Naive thymus-derived CD4-positive, alpha-beta T cell (primary cell): ENCODE results near the gene NDOR1. TPM values are rescaled to one million over a fixed set of nuclear protein-coding genes. Genes with fewer than 3 reads are reported as not detected.
A peak's percentile ranks its signal among the peaks of the same experiment; 100 is the strongest.

Source experiments
- ATAC-seq: fragments of 150-1000 bp; cut with Tn5 transposase; 2 replicates; pipeline ENCODE4 v1.10.0; 2021; ENCODE audit warnings: mild to moderate bottlenecking, moderate library complexity
- CTCF ChIA-PET: fragments of 350-600 bp; sonication (Branson Sonifier 250); formaldehyde crosslinking; loops from one replicate; lab custom pipeline; 2021; ENCODE audit warnings: antibody characterized with exemption; lab: Charles Lee
- POLR2A ChIA-PET: fragments of 350-600 bp; sonication (Branson Sonifier 250); formaldehyde crosslinking; loops from one replicate; lab custom pipeline; 2021; ENCODE audit warnings: antibody characterized with exemption, inconsistent platforms; lab: Charles Lee
- DNase-seq, 9 donors: peaks; one replicate each; pipeline versions ENCODE4 v3.0.0 to v3.0.0-alpha.2; 2020 to 2022; ENCODE audit warnings: mixed read lengths in 1 of 9
- H3K27ac ChIP-seq: one replicate; pipeline ENCODE4 v1.7.0; 2013; ENCODE audit warnings: mild to moderate bottlenecking, low read depth, low read length, moderate library complexity
- H3K27me3 ChIP-seq, 2 donors: one replicate each; pipeline ENCODE4 v1.7.0; 2013; ENCODE audit warnings: low read length in 2 of 2, mild to moderate bottlenecking in 2 of 2, moderate library complexity in 2 of 2; ENCODE audit not compliant: control insufficient read depth in 2 of 2, insufficient read depth in 2 of 2
- H3K36me3 ChIP-seq, 3 experiments: 1 replicate in 2 of 3; 2 replicates in 1 of 3; pipeline ENCODE4 v1.7.0; 2013; ENCODE audit warnings: low read length in 3 of 3, mild to moderate bottlenecking in 3 of 3, moderate library complexity in 1 of 3; ENCODE audit not compliant: insufficient read depth in 3 of 3, control insufficient read depth in 2 of 3
- H3K4me1 ChIP-seq, 2 donors: one replicate each; pipeline ENCODE4 v1.7.0; 2013; ENCODE audit warnings: low read length in 2 of 2, mild to moderate bottlenecking in 2 of 2, moderate library complexity in 1 of 2; ENCODE audit not compliant: control insufficient read depth in 2 of 2, insufficient read depth in 2 of 2
- H3K4me3 ChIP-seq: 2 replicates; pipeline ENCODE4 v1.7.0; 2013; ENCODE audit warnings: mild to moderate bottlenecking, low read length
- H3K9me3 ChIP-seq, 3 experiments: 1 replicate in 2 of 3; 2 replicates in 1 of 3; pipeline ENCODE4 v1.7.0; 2013; ENCODE audit warnings: low read length in 3 of 3; ENCODE audit not compliant: control insufficient read depth in 2 of 3
- H3K27ac Mint-ChIP-seq, 9 donors: one replicate each; pipeline ENCODE4 v1.8.0; 2020 to 2022; ENCODE audit warnings: mixed read lengths in 9 of 9, mild to moderate bottlenecking in 8 of 9, moderate library complexity in 5 of 9, inconsistent platforms in 2 of 9
- H3K27me3 Mint-ChIP-seq, 5 donors: one replicate each; pipeline ENCODE4 v1.8.0; 2021 to 2022; ENCODE audit warnings: mixed read lengths in 5 of 5, mild to moderate bottlenecking in 1 of 5
- H3K36me3 Mint-ChIP-seq, 5 donors: one replicate each; pipeline ENCODE4 v1.8.0; 2020 to 2022; ENCODE audit warnings: mixed read lengths in 5 of 5, mild to moderate bottlenecking in 3 of 5, inconsistent platforms in 1 of 5
- H3K4me1 Mint-ChIP-seq, 7 donors: one replicate each; pipeline ENCODE4 v1.8.0; 2020 to 2022; ENCODE audit warnings: mixed read lengths in 7 of 7, mild to moderate bottlenecking in 3 of 7, inconsistent platforms in 1 of 7
- H3K4me3 Mint-ChIP-seq, 10 donors: one replicate each; pipeline ENCODE4 v1.8.0; 2020 to 2022; ENCODE audit warnings: mild to moderate bottlenecking in 10 of 10, mixed read lengths in 10 of 10, moderate library complexity in 6 of 10, inconsistent platforms in 2 of 10
- H3K9me3 Mint-ChIP-seq, 11 donors: one replicate each; pipeline ENCODE4 v1.8.0; 2020 to 2022; ENCODE audit warnings: mixed read lengths in 11 of 11, mild to moderate bottlenecking in 4 of 11, inconsistent platforms in 1 of 11, moderate library complexity in 1 of 11
- intact Hi-C, 2 donors: fragments of 100-400 bp; cut with micrococcal nuclease; formaldehyde crosslinking; loops; one replicate each; pipeline ENCODE4 v1.15.1; 2023
- polyA plus RNA-seq, 2 donors: library from polyadenylated mRNA; unstranded; fragments of 300-500 nt; fragmentation: Illumina TruSeq; gene quantifications; one replicate each; pipeline ENCODE4 v1.2.3, GENCODE V29; 2021
- total RNA-seq, 6 experiments: library from RNA in 5 of 6; stranded (reverse) in 5 of 6; gene quantifications; 1 replicate in 5 of 6; 2 replicates in 1 of 6; pipeline ENCODE4 v1.2.3 and lab custom pipeline; 2021 to 2026

The NDOR1 gene
- total and polyA plus RNA-seq, 7 experiments from 2014 or later = 4.5 to 42.0 (median 33.0) TPM

DNA sequence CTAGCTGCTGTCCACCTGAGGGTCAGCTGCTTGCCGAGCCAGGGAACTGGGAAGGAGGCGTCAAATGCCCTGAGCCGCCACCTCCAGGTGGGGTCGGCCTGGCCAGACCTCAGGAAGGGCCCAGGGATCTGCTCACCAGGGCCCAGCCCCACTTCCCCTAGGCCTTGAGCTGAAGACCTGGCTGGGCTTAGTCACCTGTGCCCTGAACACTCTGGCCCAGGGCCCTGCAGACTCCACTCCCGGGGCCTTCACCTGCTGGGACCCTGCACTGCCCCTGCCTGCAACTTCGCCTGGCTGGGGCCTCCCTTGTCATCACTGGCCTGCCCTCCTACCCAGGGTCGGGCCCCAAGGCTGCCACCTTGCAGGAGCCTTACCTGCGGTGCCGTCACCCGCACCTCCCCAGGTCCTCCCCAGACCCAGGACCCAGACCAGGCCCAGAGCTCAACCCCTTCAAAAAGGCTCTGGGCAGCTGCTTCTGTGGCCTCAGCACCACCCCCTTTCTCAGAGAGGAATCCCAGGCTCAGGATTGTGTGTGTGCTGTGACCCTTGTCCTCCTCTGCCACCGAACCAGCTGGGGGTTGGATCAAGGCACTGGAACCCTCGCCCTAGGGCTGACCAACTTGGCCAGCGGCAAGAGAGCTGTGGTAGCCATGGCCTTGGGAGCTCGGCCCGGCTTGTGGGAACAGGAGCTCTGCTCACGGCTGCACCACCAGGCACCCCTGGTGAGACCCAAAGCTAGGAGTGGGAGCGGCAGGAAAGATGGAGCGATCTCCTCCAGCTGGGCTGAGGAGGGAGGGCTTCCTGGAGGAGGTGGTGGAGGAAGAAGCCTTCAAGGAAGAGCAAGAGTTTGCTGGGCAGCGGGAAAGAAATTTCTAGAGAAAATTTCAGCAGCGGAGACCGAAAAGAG lies 48.5 kb downstream of the NDOR1 start:
- no peaks in the 10 kb centered on the region for H3K27me3 ChIP-seq
- peaks cover 0 to 3% (median 0%) of the 10 kb centered on the region in 5 donors for H3K36me3 Mint-ChIP-seq
- intact Hi-C loops = loop anchor here in 1 of 2 donors (2.0 kb wide), 1 partner anchor 17 kb away; no protein-coding TSS in a partner anchor
- H3K4me1 ChIP-seq = peaks cover 11% of the 10 kb centered on the region in 2 donors
- no peaks in the 10 kb centered on the region for H3K9me3 ChIP-seq
- H3K4me3 Mint-ChIP-seq = peak overlapping the region; percentile 77 to 91 (median 88)
- peaks cover 0 to 22% (median 15%) of the 10 kb centered on the region in 7 donors for H3K4me1 Mint-ChIP-seq
- H3K27me3 Mint-ChIP-seq = no peaks in the 10 kb centered on the region
- H3K36me3 ChIP-seq = peaks cover 0 to 27% (median 0%) of the 10 kb centered on the region in 3 experiments
- CTCF ChIA-PET = interaction anchor here (0.7 to 2.6 kb wide), 4 partner anchors 12 to 153 kb away, joined by 3 to 9 read pairs (median 5); partner anchors contain the start of gene TUBB4B
- no peak for DNase-seq
- no peak for ATAC-seq
- H3K27ac Mint-ChIP-seq = peak overlapping the region in 7 of 9 donors; percentile 59 to 90 (median 76)
- no peak overlapping the region for H3K27ac ChIP-seq
- H3K9me3 Mint-ChIP-seq = peaks cover 0 to 1% (median 0%) of the 10 kb centered on the region in 11 donors
- peak overlapping the region; percentile 82 for H3K4me3 ChIP-seq
- POLR2A ChIA-PET = interaction anchor here (0.7 to 9.5 kb wide), 8 partner anchors 12 to 845 kb away, joined by 3 to 168 read pairs (median 6); partner anchors contain the start of genes ANAPC2, EXD3, NOXA1 and RNF208

GRCh38 chr9:137254624-137255447 lies 49.3 kb downstream of the NDOR1 start, which contains the start of gene NELFB:
NELFB (plus strand) TSS chr9:137255327.
- Mint-ChIP-seq H3K27me3 (no peaks in the 10 kb centered on the region), H3K36me3 (peaks cover 0 to 8% (median 0%) of the 10 kb centered on the region in 5 donors), H3K27ac (peak within 1 kb of the TSS in 7 of 9 donors; percentile 65 to 91 (median 82)), H3K4me1 (peaks cover 0 to 22% (median 17%) of the 10 kb centered on the region in 7 donors), H3K4me3 (peak within 1 kb of the TSS; percentile 79 to 94 (median 88)), H3K9me3 (peaks cover 0 to 1% (median 0%) of the 10 kb centered on the region in 11 donors)
- ChIA-PET CTCF (interaction anchor here (0.9 to 2.6 kb wide), 3 partner anchors 13 to 18 kb away, joined by 5 to 9 read pairs (median 5); partner anchors contain the start of gene TUBB4B), POLR2A (interaction anchor here (0.7 to 9.5 kb wide), 9 partner anchors 11 to 846 kb away, joined by 3 to 168 read pairs (median 5); partner anchors contain the start of genes ANAPC2, EXD3, NOXA1 and RNF208)
- peaks cover 11% of the 10 kb centered on the region in 2 donors for H3K4me1 ChIP-seq
- peak within 1 kb of the TSS; percentile 91 for H3K4me3 ChIP-seq
- peak; percentile 89 to 100 (median 95) for DNase-seq
- H3K27me3 ChIP-seq = no peaks in the 10 kb centered on the region
- ATAC-seq = peak; percentile 97
- no peaks in the 10 kb centered on the region for H3K9me3 ChIP-seq
- peak within 1 kb of the TSS; percentile 70 for H3K27ac ChIP-seq
- intact Hi-C loops = loop anchor here (1.0 to 2.0 kb wide), 7 partner anchors 14 to 311 kb away; partner anchors contain the start of genes TUBB4B (in 2 of the 2), ANAPC2 (in 1 of the 2), FBXW5 (in 1 of the 2) and NDOR1 (in 1 of the 2)
- peaks cover 0 to 31% (median 0%) of the 10 kb centered on the region in 3 experiments for H3K36me3 ChIP-seq

DNA sequence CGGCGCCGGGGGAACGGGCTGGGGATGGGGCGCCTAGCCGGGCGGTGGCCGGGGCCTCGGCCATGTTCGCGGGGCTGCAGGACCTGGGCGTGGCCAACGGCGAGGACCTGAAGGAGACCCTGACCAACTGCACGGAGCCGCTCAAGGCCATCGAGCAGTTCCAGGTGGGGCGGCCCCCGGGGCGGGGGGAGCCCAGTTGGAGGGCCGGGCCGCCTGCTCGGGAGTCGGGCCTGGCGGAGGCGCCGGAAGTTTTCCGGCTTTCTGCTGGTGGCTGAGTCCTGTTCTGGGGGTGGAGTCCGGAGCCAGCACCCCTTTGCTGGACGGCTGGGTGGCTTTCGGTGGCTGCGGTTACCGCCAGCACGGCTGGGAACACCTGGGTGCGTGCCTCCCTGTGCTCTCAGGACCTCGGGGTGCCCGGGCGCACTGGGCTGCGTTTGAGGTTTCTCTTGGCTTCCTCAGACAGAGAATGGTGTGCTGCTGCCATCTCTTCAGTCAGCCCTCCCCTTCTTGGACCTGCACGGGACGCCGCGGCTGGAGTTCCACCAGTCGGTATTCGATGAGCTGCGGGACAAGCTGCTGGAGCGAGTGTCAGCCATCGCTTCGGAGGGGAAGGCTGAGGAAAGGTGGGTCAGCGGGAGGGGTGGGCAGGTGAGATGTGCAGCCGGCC lies 50.1 kb downstream of the NDOR1 start:
- H3K4me3 Mint-ChIP-seq = peak overlapping the region; percentile 79 to 94 (median 88)

DNA sequence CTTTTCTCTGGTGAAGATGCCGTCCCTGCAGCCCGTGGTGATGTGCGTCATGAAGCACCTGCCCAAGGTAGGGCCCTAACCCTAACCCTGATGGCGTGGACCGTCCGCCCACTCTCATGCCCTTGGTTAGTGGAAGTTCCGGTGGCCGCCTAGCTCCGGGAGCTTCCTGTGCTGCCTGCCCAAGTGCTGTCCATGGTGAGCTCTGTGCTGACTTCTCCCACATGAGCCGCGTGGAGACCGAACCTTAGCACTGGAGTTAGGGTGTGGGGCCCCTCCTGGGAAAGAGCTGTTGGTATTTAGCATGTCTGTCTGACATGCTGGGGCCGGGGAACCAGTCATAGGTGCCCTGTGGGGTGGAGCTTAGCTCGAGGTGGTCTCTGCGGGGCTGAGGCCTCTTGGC lies 50.9 kb downstream of the NDOR1 start:
- ATAC-seq = no peak
- Mint-ChIP-seq H3K4me3 (peak overlapping the region; percentile 79 to 94 (median 88)), H3K27ac (peak overlapping the region in 2 of 9 donors; percentile 51 to 60)

More for the DNA sequence above, 50.1 kb downstream of the NDOR1 start:
- H3K27me3 ChIP-seq = no peaks in the 10 kb centered on the region
- ChIA-PET CTCF (interaction anchor here (0.8 to 2.6 kb wide), 3 partner anchors 15 to 19 kb away, joined by 4 to 9 read pairs (median 6); partner anchors contain the start of gene TUBB4B), POLR2A (interaction anchor here (0.7 to 9.5 kb wide), 13 partner anchors 10 to 847 kb away, joined by 3 to 168 read pairs (median 4); partner anchors contain the start of genes ANAPC2, EXD3, MAN1B1 and NOXA1)
- H3K27ac Mint-ChIP-seq = peak overlapping the region in 5 of 9 donors; percentile 65 to 91 (median 79)
- no peaks in the 10 kb centered on the region for H3K9me3 ChIP-seq
- ATAC-seq (no peak), DNase-seq (peak in 1 of 9 donors; percentile 24)
- no peaks in the 10 kb centered on the region for H3K27me3 Mint-ChIP-seq
- peaks cover 0 to 22% (median 17%) of the 10 kb centered on the region in 7 donors for H3K4me1 Mint-ChIP-seq
- peak overlapping the region; percentile 91 for H3K4me3 ChIP-seq
- H3K27ac ChIP-seq = peak overlapping the region; percentile 70
- peaks cover 0 to 31% (median 0%) of the 10 kb centered on the region in 3 experiments for H3K36me3 ChIP-seq
- intact Hi-C loops = loop anchor here (1.0 to 2.0 kb wide), 7 partner anchors 14 to 311 kb away; partner anchors contain the start of genes TUBB4B (in 2 of the 2), ANAPC2 (in 1 of the 2), FBXW5 (in 1 of the 2) and NDOR1 (in 1 of the 2)
- H3K4me1 ChIP-seq = peaks cover 11% of the 10 kb centered on the region in 2 donors
- H3K9me3 Mint-ChIP-seq = peaks cover 0 to 1% (median 0%) of the 10 kb centered on the region in 11 donors
- peaks cover 0 to 8% (median 0%) of the 10 kb centered on the region in 5 donors for H3K36me3 Mint-ChIP-seq

GRCh38 chr9:137256856-137257255 lies 51.4 kb downstream of the NDOR1 start:
- Histone ChIP-seq H3K27me3 (no peaks in the 10 kb centered on the region), H3K4me3 (no peak overlapping the region), H3K36me3 (peaks cover 0 to 31% (median 0%) of the 10 kb centered on the region in 3 experiments), H3K4me1 (peaks cover 11% of the 10 kb centered on the region in 2 donors), H3K27ac (no peak overlapping the region), H3K9me3 (no peaks in the 10 kb centered on the region)
- peaks cover 0 to 1% (median 0%) of the 10 kb centered on the region in 11 donors for H3K9me3 Mint-ChIP-seq
- no peak for DNase-seq
- no peaks in the 10 kb centered on the region for H3K27me3 Mint-ChIP-seq
- CTCF ChIA-PET = interaction anchor here (1.2 to 1.4 kb wide), 2 partner anchors 17 to 20 kb away, joined by 4 to 6 read pairs; no protein-coding TSS in a partner anchor
- H3K36me3 Mint-ChIP-seq = peaks cover 0 to 12% (median 4%) of the 10 kb centered on the region in 5 donors
- peaks cover 0 to 22% (median 17%) of the 10 kb centered on the region in 7 donors for H3K4me1 Mint-ChIP-seq
- no peak overlapping the region for H3K27ac Mint-ChIP-seq
- intact Hi-C loops = no loop called here
- H3K4me3 Mint-ChIP-seq = peak overlapping the region in 9 of 10 donors; percentile 42 to 94 (median 88)
- POLR2A ChIA-PET = interaction anchor here (1.1 to 9.5 kb wide), 7 partner anchors 9 to 128 kb away, joined by 3 to 168 read pairs (median 4); partner anchors contain the start of genes TPRN and TUBB4B
- no peak for ATAC-seq

More for the DNA sequence above, 50.9 kb downstream of the NDOR1 start:
- peaks cover 0 to 22% (median 17%) of the 10 kb centered on the region in 7 donors for H3K4me1 Mint-ChIP-seq
- intact Hi-C loops = no loop called here
- no peaks in the 10 kb centered on the region for H3K27me3 Mint-ChIP-seq
- ChIA-PET CTCF (interaction anchor here (0.6 to 1.4 kb wide), 4 partner anchors 15 to 449 kb away, joined by 3 to 6 read pairs (median 4); partner anchors contain the start of genes RABL6 and TUBB4B), POLR2A (interaction anchor here (0.7 to 9.5 kb wide), 10 partner anchors 9 to 275 kb away, joined by 3 to 168 read pairs (median 4); partner anchors contain the start of genes MAN1B1, TPRN and TUBB4B)
- Histone ChIP-seq H3K36me3 (peaks cover 0 to 31% (median 0%) of the 10 kb centered on the region in 3 experiments), H3K9me3 (no peaks in the 10 kb centered on the region), H3K4me1 (peaks cover 11% of the 10 kb centered on the region in 2 donors), H3K27ac (no peak overlapping the region), H3K4me3 (peak overlapping the region; percentile 91), H3K27me3 (no peaks in the 10 kb centered on the region)
- DNase-seq = no peak
- peaks cover 0 to 8% (median 0%) of the 10 kb centered on the region in 5 donors for H3K36me3 Mint-ChIP-seq
- H3K9me3 Mint-ChIP-seq = peaks cover 0 to 1% (median 0%) of the 10 kb centered on the region in 11 donors
